ENCODE data around the gene WASF1.

GRCh38 chr6:110226261-110226660, 46.8 kb upstream of the WASF1 start:
- TF ChIP-seq CTCF (conservative IDR thresholded peaks at IDR 0.05; ENCODE audit: low read depth in 2 of 2) = no peak
- TF ChIP-seq CREB1 (CRISPR knock-in tag; IDR thresholded peaks at IDR 0.05; ENCODE audit: low read depth) = no peak
- no peak for TF ChIP-seq EZH2 (IDR thresholded peaks at IDR 0.05; ENCODE audit: low read depth, unreplicated experiment)

Data from GM23338 (cell line).